Hematopoietic multipotent progenitor cell treated with erythropoietin and hydrocortisone succinate and interleukin-3 and kit ligand, for 17 days (in vitro differentiated cells): ENCODE results near the gene RGS8.

Source experiments
- DNase-seq: peaks from one replicate; pipeline ENCODE4 v3.0.0-alpha.2; 2015; ENCODE audit warnings: low spot score

The RGS8 gene, protein sequence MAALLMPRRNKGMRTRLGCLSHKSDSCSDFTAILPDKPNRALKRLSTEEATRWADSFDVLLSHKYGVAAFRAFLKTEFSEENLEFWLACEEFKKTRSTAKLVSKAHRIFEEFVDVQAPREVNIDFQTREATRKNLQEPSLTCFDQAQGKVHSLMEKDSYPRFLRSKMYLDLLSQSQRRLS

DNA sequence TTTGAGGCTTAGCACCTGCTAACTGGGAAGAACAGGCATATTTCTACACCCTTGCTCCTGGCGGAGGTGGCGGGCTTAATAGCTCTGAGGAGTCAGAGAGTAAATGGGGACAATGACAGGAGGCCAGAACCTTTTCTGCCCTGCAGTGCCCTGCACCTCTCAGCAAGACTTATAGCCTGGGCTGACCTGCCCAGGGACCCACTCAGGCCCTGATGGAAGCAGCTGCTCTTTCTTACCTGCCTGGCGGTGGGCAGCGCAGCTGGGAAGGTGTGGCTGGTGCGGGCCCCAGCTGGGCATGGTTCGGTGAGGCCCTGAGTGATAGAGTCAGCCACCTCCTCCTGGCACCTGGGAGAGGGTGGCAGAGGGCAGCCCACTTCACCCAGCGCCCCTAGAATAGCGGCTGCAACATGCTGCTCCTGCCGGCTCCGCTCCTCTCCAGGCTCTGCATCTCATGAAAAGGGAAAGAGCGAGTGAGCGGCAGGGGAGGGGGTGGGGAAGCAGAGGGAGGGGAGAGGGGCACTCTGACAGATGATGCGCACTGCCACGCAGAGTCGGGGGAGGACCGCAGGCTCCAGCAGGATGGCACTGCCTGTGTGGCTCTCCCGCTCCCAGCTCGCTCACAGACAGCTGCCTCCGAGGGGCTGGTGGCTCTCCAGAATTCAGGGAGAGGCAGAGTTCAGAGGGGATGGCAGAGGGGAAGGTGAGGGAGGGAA is at the start of gene RGS8:
Gene RGS8, minus strand, starts transcription at position 472 of the 713 bp plus-strand sequence. CDS start 14,938 bp downstream, outside the sequence.
- DNase-seq, result no peak

DNA sequence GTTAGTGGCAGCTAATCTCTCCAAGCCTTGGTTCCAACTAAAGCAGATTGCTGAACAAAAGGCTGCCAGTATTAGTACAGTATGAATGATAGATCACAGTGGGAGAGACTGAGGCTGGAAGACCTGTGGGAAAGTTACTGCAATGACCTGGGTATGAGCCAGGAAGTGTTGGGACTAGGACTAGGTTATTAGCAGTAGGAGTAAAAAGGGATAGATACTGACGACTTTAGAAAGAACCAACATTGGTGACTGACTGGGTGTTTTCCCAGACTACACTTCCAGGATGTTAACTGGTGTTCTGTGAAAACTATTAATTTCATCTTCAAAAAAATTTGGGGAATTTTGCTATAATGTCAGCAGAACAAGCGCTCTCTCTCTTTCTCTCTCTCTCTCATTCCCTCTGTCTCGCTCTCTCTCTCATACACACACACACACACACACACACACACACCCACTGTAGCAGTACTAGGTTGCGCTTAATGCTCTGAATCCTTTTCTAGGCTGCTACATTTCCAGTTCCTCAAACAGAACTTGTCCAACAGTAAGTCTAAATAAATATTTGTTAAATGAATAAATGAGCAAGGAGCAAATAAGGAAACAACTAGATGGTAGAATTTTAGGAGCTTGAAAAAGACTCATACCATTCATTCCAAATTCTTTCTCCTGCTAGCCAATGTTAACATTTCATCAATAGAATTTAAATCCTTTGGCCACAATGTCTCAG is 47.6 kb upstream of the RGS8 start:
- no peak for DNase-seq

DNA sequence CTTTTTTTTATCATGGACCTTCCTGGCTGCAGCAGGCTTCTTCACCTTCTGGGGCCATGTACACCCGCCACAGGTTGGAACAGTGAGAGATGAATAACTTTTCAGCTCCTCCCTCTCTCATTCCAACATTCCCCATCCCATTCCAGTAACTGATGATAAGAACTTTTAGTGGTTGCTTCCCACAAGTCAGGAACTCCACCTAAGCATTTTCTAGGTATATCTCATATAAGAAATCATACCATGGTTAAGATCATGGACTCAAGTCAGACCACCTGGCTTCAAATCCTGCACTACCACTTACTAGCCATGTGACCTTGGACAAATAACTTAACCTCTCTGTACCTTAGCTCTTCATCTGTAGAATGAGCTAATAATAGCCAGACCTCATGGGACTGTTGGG is 42.5 kb upstream of the RGS8 start:
- DNase-seq, result no peak

DNA sequence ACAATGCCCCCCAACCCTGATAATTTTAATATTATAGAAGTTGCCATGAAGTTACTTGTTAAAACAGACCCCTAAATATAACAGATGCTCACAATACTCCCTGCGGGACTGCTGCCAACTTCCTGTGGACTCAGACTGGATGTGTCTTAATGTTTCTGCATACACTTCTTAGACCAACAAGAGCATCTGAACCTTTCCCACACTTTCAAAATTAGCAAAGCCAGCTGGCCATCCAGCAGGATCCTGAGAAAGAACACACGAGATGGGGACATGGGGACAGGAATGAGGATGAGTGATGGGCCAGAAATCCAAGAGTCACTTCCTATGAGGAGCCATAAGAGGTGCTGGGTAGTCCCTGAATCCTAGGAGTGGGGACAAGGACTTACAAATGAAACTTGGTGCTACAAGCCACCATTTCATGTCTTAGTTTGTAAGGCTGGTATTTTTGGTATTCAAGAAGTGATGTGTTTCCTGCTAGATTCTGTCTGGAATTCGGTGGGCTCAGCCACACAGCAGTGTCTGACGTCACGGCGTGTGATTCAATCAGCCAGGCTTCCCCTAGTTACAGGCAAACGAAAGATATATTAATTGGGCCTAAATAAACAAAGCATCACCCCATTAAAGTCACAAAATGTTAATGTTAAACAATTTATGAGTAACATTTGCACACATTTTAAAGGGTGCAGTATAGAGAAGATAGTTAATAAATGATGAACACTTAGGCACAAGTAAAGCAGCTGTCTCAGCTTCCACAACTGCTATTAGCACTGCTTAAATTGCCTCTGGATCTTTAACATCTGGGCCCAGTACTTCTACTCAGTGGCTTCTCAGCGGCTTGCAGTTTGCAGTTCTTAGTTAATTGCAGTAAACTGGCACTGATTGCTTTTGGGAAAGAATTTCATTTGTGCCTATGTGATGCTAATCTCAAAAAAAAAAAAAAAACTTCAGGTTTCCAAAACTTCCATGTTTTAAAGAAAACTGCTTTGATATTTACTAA is 41.2 kb upstream of the RGS8 start:
- DNase-seq, result no peak

DNA sequence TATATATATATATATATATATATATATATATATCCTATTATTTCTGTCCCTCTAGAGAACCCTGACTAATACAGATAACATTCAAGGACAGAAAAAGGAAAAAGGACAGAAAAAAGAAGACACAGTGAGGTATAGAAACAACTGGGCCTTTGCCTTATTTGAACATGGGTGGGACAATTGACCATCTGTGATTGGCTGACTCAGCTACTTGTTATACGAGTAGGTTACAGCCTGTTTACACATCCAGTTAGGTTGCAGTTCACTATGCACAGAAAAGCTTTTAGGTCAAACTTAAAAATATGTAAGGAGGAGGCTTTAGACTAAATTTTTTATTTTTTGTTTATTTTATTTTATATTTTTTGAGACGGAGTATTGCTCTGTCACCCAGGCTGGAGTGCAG is 39.8 kb upstream of the RGS8 start:
- no peak for DNase-seq

DNA sequence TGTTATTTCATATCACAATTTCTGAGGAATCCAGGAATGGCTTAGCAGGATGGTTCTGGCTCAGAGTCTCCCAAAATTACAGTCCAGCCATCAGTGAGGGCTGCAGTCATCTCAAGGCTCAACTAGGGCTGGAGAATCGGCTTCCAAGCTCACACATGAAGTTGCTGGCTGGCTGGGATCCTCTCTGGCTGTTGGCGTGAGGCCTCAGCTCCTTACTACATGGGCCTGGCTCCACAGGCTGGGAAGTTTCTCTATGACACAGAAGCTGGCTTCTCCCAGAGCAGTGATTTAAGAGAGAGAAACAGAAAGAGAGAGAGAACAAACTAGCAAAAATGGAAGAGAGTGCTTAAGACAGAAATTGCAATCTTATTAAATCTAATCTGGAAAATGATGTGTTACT is 38.8 kb upstream of the RGS8 start:
- no peak for DNase-seq

DNA sequence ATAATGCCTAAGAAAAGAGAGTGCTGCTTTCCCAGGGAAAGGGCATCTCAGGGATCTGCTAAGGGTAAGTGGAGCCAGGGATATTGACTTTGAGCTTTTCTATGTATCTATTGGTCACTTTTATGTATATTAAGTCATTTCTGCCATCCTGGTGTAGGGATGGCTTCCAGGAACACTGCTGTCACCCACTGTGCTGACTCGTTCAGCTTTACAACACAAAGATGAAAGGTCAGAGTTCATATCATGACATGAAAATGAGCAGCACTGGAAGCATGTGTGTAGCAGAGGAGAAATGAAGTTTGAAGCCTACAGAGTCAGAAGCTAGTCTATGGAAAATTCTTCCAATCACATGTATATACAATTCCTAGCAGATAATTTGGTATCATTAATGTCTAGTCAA is 37.1 kb upstream of the RGS8 start:
- DNase-seq, result no peak

DNA sequence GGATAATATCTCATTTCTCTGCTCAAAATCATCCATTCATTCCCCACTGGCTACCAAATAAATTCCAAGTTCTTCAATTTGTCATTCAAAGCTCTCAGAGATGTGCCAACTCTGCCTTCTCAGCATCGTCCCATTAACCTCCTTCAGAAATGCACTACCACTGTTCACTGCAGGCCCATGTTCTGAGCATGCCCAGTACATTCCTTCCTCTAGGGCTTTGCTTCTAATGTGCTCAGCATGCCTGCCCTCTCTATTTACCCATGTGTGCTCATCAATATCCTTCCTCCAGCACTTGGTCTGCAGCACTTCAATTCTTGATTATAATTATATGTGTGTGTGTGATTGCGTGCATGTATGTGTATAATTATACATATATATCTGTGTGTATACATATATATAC is 36.1 kb upstream of the RGS8 start:
- no peak for DNase-seq

DNA sequence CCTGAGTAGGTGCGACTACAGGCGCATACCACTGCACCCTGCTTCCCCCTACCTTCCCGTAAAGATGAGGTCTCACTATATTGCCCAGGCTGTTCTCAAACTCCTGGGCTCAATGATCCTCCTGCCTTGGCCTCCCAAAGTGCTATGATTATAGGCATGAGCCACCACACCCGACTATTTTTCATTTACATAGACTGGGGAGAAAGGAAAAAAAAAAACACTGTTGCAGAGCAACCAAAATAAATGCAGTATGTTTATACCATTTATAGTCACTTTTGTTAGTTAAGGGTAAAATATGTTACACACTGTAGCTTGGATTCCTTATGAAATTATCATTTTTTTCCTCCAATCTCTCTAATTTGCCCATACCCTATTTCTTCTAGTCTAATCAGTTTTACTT is 35.2 kb upstream of the RGS8 start:
- DNase-seq, result no peak

DNA sequence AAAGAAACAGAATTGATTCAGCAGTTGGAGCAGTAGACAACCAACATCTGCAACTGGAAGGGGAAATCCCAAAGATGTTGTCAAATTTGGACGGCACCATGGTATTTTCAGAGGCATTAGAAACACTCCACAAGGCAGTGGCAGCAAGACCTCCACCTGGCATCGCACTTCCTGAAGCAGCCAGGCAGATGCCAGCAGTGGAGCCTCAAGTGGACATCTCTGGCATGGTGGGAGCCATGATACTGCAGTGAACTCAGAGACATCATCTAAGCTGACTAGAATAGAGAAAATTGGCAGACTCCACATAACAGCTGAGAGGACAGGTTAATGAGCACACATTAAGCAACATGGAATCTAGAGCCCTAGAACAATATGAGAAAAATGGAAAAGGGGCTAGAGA is 33.9 kb upstream of the RGS8 start:
- no peak for DNase-seq

DNA sequence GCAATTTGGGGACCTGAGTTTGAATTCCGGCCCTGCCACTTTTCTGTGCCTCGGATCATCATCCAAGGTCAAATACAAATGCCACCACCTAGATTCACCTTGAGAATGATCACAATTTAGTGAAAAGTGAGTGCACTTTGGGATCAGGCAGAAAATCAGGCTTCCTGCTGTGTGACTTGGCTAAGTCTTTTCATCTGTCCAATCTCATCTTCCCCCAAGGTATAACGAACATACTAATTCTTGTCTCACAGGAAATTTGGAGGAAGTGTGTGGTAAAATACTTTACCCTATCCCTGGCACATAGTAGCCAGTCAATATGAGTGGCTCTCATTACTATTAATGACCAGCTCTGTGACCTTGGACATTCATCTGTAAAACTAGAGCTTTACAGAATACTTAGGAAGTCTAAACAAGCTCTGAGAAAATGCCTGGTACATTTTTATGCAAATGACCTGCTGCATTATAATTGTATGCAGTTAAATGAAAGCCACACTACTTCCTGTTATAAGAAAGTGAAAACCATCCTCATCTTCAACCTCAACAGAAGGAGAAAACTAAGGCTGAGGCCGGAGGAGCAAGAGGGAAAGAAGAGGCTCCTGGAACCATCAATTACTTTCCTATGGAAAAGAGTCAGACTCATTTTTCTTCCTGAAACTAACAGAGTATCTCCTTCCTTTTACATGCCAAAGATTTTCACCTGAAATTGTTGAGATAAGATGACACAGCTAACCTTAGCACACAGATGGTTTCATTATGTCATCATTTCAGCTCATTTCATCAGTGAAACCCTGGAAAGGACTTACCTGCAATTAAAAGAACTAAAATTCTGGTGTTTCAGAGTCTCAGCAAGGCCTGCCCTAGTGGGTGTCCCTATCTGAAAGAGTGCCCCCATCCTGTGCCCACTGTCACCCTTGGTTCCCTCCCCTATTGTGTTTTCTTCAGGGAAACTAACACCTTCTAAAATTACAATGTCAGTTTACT is 32.6 kb upstream of the RGS8 start:
- DNase-seq, result no peak

DNA sequence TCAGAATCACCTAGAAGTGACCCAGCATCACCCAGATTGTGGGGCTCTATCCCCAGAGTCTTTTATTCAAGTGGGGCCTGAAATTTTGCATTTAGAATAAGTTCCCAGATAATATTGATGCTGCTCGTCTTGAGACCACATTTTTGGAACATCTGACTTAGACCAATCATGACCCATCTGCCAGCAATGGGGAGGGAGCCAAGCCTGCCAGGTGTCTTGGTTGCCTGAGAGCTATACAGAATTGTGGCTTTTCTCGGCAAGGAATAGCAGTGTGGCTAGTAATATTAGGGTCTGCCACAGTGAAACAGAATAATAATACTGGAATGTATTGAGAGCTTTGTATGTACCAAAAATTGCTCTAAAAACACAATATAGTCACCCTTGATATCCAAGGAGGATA is 31.1 kb upstream of the RGS8 start:
- no peak for DNase-seq

DNA sequence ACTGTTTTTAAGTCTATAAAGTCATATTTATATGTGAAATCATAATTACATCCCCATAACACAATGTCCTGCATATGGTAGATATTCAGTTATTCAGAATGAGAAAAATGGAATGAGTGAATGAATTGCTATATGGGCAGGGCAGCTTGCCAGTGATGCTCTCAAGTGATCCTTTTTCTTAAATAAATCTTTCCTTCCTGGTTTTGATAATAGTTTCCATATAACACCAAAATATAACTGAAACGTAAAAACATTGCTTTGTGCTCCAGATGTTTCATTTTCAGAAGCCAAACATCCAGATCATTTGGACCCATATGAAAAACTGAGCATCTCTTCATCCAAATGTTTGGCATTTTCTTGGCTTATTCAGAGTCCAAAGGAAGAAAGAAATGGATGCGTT is 30.2 kb upstream of the RGS8 start:
- DNase-seq, result no peak

DNA sequence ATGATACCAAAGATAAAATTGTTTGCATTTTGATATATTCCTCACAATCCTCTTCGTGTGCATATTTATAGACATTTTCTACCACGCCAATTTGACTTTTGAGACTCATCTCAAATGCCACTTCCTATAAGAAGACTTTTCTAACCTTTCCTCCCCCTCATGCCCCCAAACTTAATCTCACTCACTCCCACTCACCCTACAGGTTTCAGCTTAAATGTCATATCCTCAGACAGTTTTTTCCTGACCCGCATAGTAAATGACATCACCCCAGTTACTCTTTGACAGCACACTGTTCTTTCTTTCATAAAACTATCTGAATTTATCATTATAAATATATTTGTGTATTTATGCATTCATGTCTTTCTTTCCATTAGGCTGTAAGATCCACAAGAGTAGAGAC is 29.6 kb upstream of the RGS8 start:
- DNase-seq, result no peak

DNA sequence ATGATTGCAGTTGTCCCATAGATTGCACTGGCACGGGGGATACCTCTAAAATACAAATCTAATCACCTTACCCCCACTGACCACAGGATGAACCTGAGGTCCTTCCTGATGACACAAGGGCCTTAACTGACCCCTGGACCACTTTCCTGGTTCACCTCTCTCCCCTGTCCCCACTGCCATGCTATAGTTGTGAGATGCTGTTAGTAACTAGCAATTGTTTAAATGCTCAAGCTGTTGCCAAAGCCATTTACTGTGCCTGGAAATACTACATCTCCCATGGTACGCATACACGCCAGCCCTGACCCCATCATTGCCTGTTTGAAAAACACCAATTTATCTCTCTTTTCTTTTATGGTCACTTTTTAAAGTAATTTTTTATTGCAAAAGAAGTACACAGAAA is 29.1 kb upstream of the RGS8 start:
- no peak for DNase-seq

DNA sequence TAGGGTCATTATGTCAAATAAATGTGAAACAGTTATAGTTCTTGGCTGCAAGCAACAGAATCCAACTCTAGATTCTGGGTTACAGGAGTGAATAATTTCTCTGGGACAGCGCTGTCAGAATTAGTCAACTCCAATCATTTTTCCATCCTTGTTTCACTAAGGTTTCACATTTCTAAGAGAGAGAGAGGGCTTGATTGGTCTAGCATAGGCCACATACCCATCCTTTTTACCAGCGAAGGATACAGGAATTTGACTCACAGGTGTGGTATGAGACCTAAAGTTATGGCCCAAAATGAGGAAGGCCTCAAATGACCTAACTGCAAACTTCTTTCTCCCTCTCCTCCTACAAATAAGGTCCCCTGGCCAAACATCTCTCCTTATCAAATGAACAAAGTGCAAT is 25.5 kb upstream of the RGS8 start:
- no peak for DNase-seq

DNA sequence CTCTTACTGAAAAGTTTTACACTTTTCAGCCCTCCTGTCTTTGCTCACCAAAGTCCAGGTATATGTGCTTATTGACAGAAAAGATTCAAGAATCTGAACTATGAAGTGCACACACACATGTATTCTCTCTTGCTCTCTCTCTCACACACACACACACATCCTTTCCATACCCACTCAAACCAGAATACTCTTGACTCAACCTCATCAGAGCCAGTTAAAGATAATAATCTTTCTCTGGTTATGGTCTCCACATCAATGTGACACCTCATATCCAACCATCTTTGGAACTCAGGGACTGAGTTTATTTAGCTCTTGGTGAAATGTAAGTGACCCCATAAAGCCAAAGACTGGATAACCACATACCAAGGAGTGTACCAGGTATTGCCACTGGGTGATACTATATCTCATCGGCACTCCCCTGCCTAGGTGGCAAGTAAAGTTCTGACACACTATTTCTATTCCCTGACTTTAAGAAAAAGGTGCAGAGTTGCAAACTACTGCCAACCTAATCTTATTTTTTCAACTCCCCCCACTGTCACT is 24.9 kb upstream of the RGS8 start:
- DNase-seq, result no peak

DNA sequence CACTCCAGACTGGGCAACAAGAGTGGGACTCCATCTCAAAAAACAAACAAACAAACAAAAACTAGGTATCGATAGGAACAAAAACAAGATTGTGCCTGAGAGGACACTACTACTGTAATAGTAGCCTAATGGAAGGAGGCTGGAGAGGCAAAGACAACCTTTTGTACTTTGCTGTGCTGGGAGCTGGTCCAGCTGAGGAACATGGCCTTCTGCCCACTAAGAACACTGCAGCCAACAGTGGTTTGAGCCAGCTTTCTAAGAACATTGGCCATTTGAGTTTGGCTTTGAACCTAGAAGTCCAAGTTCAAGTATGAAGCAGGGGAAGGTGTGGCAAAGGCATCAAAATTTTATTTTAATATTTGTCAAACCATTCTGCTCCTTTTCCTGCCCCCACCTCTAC is 22.7 kb upstream of the RGS8 start:
- no peak for DNase-seq

DNA sequence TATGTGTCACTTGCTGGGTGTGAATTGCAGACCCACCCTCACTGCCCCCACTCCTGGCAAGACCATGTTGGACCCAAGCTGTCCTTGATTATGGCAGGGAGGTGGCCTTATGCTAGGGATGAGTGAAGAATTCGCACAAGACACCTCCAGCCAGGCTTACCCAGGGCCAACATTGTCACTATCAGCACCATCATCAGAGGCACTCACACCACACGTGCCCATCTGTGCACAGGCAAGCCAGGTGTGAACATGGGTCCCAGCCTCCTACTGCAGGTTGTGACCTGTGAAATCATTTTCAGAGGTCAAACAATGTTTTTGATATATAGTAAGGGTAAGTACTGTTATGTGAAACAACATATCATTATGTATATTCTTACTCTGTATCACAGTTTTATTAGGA is 20.3 kb upstream of the RGS8 start:
- DNase-seq, result no peak

DNA sequence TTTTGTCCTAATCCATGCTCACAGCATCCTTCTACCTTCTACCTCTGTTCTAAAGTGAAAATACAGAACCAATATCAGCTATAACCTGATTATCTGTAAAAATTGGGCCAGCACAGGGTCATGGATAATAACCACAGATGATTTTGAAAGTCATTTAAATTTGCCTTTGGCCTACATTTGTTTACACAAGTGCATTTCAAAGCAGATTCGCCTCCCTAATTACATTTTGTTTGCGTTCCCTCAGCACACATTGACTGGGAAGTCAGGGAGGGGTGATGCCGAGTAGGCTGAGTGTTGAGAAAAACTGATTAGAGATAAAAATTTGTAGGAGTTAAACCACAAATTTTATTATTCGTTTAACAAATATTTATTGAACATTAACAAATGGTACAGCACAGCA is 19.2 kb upstream of the RGS8 start:
- DNase-seq, result no peak
